HUES6 (cell line): ENCODE measurements around the gene RUNX1.

Experiments
- H3K27ac ChIP-seq: 2 replicates; pipeline ENCODE4 v1.7.0; 2013; ENCODE audit warnings: low read depth, mild to moderate bottlenecking, low read length, inconsistent platforms
- H3K27me3 ChIP-seq: 2 replicates; pipeline ENCODE4 v1.6.1; 2013; ENCODE audit warnings: low read length; ENCODE audit not compliant: control insufficient read depth, insufficient read depth
- H3K36me3 ChIP-seq: 2 replicates; pipeline ENCODE4 v1.6.1; 2013; ENCODE audit warnings: low read length; ENCODE audit not compliant: control insufficient read depth, insufficient read depth
- H3K4me1 ChIP-seq: 2 replicates; pipeline ENCODE4 v1.6.1; 2013; ENCODE audit warnings: low read length; ENCODE audit not compliant: control insufficient read depth, insufficient read depth
- H3K4me3 ChIP-seq: 2 replicates; pipeline ENCODE4 v1.5.1; 2013; ENCODE audit warnings: low read depth, low read length
- H3K9ac ChIP-seq: one replicate; pipeline ENCODE4 v1.6.1; 2013; ENCODE audit warnings: mild to moderate bottlenecking, low read length
- H3K9me3 ChIP-seq: 2 replicates; pipeline ENCODE4 v1.6.1; 2013; ENCODE audit warnings: low read depth, low read length; ENCODE audit not compliant: control insufficient read depth, insufficient read depth

RUNX1 gene

DNA sequence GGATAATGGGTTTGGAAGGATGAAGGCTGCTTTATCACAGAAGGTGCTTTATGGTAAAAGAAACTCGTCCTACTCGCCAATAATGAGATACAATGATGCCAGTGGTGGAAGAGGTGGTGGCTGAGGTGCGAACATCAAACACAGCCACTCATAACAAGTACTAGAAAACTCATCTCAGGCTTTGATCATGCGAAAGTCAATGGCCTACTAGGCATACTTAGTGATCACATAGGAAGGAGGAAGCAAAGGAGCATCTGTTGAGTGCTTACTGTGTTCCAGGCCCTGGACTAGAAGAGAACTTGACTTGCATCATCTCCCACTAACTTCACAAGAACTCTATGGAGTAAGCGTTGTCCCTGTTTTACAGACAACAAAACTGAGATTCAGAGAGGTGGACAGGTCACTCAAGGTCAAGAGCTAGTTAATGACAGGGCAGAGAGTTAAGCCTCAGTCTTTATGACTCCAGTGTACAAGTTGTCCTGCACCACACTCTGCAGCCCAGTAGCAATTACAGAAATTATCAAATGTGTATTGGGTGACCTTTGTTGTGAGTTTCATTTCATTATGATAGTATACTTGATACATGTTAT lies 33.6 kb downstream of the RUNX1 start:
- no peaks in the 10 kb centered on the region for H3K36me3 ChIP-seq
- no peaks in the 10 kb centered on the region for H3K27me3 ChIP-seq
- no peak overlapping the region for H3K4me3 ChIP-seq
- no peaks in the 10 kb centered on the region for H3K4me1 ChIP-seq
- no peaks in the 10 kb centered on the region for H3K9me3 ChIP-seq
- H3K9ac ChIP-seq: no peak overlapping the region
- no peak overlapping the region for H3K27ac ChIP-seq

- no peaks in the 10 kb centered on the region for H3K36me3 ChIP-seq
- no peaks in the 10 kb centered on the region for H3K27me3 ChIP-seq
- H3K4me3 ChIP-seq: no peak overlapping the region
- H3K9me3 ChIP-seq: no peaks in the 10 kb centered on the region
- H3K9ac ChIP-seq: no peak overlapping the region
- H3K27ac ChIP-seq: no peak overlapping the region
- no peaks in the 10 kb centered on the region for H3K4me1 ChIP-seq
Observed at GRCh38 chr21:35014302-35015041, 34.6 kb downstream of the RUNX1 start.

DNA sequence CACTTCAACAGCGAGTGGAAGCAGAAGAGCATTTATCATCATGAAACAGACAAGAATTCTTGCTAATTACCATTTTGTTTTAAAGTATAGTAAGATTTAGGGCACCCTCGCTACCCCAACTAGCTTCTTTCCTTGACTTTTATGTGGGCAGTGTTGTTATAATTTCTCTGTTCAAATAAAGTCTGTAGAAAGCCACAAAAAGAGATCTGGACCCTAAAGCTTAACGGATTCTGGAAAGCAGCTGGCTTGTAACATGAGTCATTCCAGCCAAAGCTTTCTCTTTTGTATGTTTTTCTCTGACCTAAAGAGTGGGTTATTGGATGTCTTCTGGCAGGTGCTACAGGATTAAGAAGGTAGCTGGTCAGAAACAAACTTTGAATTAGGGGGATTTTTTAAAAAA lies 37.4 kb downstream of the RUNX1 start:
- H3K27me3 ChIP-seq: no peaks in the 10 kb centered on the region
- no peaks in the 10 kb centered on the region for H3K4me1 ChIP-seq
- H3K4me3 ChIP-seq: no peak overlapping the region
- no peaks in the 10 kb centered on the region for H3K36me3 ChIP-seq
- no peak overlapping the region for H3K9ac ChIP-seq
- no peak overlapping the region for H3K27ac ChIP-seq
- H3K9me3 ChIP-seq: no peaks in the 10 kb centered on the region

- no peak overlapping the region for H3K9ac ChIP-seq
- no peaks in the 10 kb centered on the region for H3K27me3 ChIP-seq
- H3K9me3 ChIP-seq: no peaks in the 10 kb centered on the region
- no peak overlapping the region for H3K4me3 ChIP-seq
- H3K27ac ChIP-seq: no peak overlapping the region
- H3K4me1 ChIP-seq: no peaks in the 10 kb centered on the region
- no peaks in the 10 kb centered on the region for H3K36me3 ChIP-seq
Observed at GRCh38 chr21:35010447-35010846, 38.7 kb downstream of the RUNX1 start.

- Histone ChIP-seq H3K4me1 (no peaks in the 10 kb centered on the region), H3K27ac (no peak overlapping the region), H3K9me3 (no peaks in the 10 kb centered on the region), H3K9ac (no peak overlapping the region), H3K36me3 (no peaks in the 10 kb centered on the region), H3K4me3 (no peak overlapping the region), H3K27me3 (no peaks in the 10 kb centered on the region)
Observed at GRCh38 chr21:35007348-35007747, 41.8 kb downstream of the RUNX1 start.

DNA sequence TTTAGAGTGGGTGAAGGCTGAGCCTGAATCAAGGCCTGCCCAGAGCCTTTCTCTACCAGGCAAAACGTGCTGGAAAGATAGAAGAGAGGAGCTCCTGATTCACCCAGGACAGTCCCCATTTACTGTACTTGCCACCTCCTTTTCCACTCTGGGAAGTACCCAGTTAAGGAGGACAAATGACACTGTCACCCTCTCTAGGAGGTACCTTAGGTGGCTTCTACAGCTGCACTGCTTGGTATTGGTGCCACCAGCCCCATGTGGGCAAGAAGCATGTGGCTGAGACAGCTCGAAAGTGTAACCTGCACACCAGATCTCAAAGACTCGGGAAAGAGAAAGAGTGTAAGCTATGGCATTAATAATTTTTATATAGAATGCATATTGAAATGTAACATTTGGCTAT lies 42.3 kb downstream of the RUNX1 start:
- Histone ChIP-seq H3K4me3 (no peak overlapping the region), H3K9me3 (no peaks in the 10 kb centered on the region), H3K27ac (no peak overlapping the region), H3K4me1 (no peaks in the 10 kb centered on the region), H3K36me3 (no peaks in the 10 kb centered on the region), H3K9ac (no peak overlapping the region), H3K27me3 (no peaks in the 10 kb centered on the region)

- no peak overlapping the region for H3K4me3 ChIP-seq
- H3K27ac ChIP-seq: no peak overlapping the region
- no peaks in the 10 kb centered on the region for H3K4me1 ChIP-seq
- no peaks in the 10 kb centered on the region for H3K36me3 ChIP-seq
- no peaks in the 10 kb centered on the region for H3K27me3 ChIP-seq
- H3K9me3 ChIP-seq: no peaks in the 10 kb centered on the region
- H3K9ac ChIP-seq: no peak overlapping the region
Observed at GRCh38 chr21:35006248-35006647, 42.9 kb downstream of the RUNX1 start.

- H3K9me3 ChIP-seq: no peaks in the 10 kb centered on the region
- H3K4me3 ChIP-seq: no peak overlapping the region
- no peaks in the 10 kb centered on the region for H3K36me3 ChIP-seq
- no peak overlapping the region for H3K27ac ChIP-seq
- no peaks in the 10 kb centered on the region for H3K27me3 ChIP-seq
- H3K9ac ChIP-seq: no peak overlapping the region
- H3K4me1 ChIP-seq: no peaks in the 10 kb centered on the region
Observed at GRCh38 chr21:35005560-35006224, 43.4 kb downstream of the RUNX1 start.

DNA sequence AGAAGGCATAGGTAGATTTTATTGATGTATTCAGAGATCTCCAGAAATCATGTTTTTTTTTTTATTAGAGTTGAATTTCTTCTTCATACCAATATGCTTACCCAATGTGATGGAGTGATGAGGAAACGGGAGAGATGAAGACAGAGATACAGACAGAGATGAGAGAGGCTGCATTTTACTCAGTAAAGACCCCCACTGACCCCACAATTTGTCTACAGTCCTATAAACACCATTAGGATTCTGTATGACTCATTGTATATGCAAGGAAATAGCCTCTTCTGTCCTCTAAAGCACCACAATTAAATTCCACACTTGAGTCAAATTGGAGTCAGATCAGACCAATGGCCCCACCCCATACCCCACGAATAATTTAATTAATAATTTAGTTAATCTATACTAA lies 44.0 kb downstream of the RUNX1 start:
- H3K9ac ChIP-seq: no peak overlapping the region
- no peaks in the 10 kb centered on the region for H3K4me1 ChIP-seq
- no peaks in the 10 kb centered on the region for H3K27me3 ChIP-seq
- no peak overlapping the region for H3K4me3 ChIP-seq
- no peaks in the 10 kb centered on the region for H3K36me3 ChIP-seq
- no peaks in the 10 kb centered on the region for H3K9me3 ChIP-seq
- H3K27ac ChIP-seq: no peak overlapping the region

DNA sequence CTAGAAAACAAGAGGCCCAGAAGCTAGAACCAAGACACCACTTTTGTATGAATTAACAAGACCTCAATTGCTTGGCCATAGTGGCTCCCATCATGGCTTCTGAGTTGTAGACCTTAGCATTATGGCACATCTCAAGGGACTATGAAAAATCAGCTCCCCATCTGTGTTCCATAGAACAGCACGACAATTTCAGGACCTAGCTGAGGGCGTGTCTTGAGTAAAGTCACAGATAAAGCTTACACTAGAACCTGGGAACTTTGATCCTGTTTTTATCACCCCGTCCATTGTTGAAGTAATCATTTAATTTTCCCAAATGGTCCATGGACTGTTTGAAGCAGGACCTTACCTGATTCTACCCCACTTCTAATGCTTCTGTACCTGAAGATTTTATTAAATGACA lies 44.8 kb downstream of the RUNX1 start:
- Histone ChIP-seq H3K4me3 (no peak overlapping the region), H3K4me1 (no peaks in the 10 kb centered on the region), H3K9me3 (no peaks in the 10 kb centered on the region), H3K36me3 (no peaks in the 10 kb centered on the region), H3K27me3 (no peaks in the 10 kb centered on the region), H3K9ac (no peak overlapping the region), H3K27ac (no peak overlapping the region)

- Histone ChIP-seq H3K4me1 (no peaks in the 10 kb centered on the region), H3K27me3 (no peaks in the 10 kb centered on the region), H3K9me3 (no peaks in the 10 kb centered on the region), H3K36me3 (no peaks in the 10 kb centered on the region), H3K27ac (no peak overlapping the region), H3K9ac (no peak overlapping the region), H3K4me3 (no peak overlapping the region)
Observed at GRCh38 chr21:35002879-35003722, 46.0 kb downstream of the RUNX1 start.
